ENCODE results near the gene GSE1. TPM values are rescaled to one million over a fixed set of nuclear protein-coding genes. Genes with fewer than 3 reads are reported as not detected.

GSE1 gene
- total RNA-seq, 1 donor from 2014 or later: 12.9 TPM

GRCh38 chr16:85624646-85625045 is 11.5 kb downstream of the GSE1 start:
- H3K36me3 ChIP-seq (ENCODE audit: control insufficient read depth, insufficient read depth, low read length): peaks cover 17% of the 10 kb centered on the region
- no peak for DNase-seq (ENCODE audit: low read depth)
- H3K27me3 ChIP-seq (ENCODE audit: control insufficient read depth, insufficient read depth, low read length): no peaks in the 10 kb centered on the region
- TF ChIP-seq CTCF (IDR thresholded peaks at IDR 0.05; ENCODE audit: insufficient read depth, low read length, severe bottlenecking): no peak
- H3K4me3 ChIP-seq (ENCODE audit: low read depth, low read length): no peak overlapping the region
- no peak for FAIRE-seq

GRCh38 chr16:85625053-85625452 is 11.9 kb downstream of the GSE1 start:
- Histone ChIP-seq H3K4me3 (ENCODE audit: low read depth, low read length) (no peak overlapping the region), H3K36me3 (ENCODE audit: control insufficient read depth, insufficient read depth, low read length) (peaks cover 18% of the 10 kb centered on the region), H3K27me3 (ENCODE audit: control insufficient read depth, insufficient read depth, low read length) (no peaks in the 10 kb centered on the region)
- no peak for TF ChIP-seq CTCF (IDR thresholded peaks at IDR 0.05; ENCODE audit: insufficient read depth, low read length, severe bottlenecking)
- FAIRE-seq (no peak), DNase-seq (ENCODE audit: low read depth) (no peak)

- no peak for TF ChIP-seq CTCF (IDR thresholded peaks at IDR 0.05; ENCODE audit: insufficient read depth, low read length, severe bottlenecking)
- Histone ChIP-seq H3K4me3 (ENCODE audit: low read depth, low read length) (no peak overlapping the region), H3K36me3 (ENCODE audit: control insufficient read depth, insufficient read depth, low read length) (peaks cover 17% of the 10 kb centered on the region), H3K27me3 (ENCODE audit: control insufficient read depth, insufficient read depth, low read length) (no peaks in the 10 kb centered on the region)
- FAIRE-seq (no peak), DNase-seq (ENCODE audit: low read depth) (no peak)
These were observed 12.5 kb downstream of the GSE1 start for GRCh38 chr16:85625485-85626117.

- H3K4me3 ChIP-seq (ENCODE audit: low read depth, low read length): no peak overlapping the region
These were observed 13.3 kb downstream of the GSE1 start for GRCh38 chr16:85626191-85626981.

GRCh38 chr16:85627089-85627488 is 14.0 kb downstream of the GSE1 start:
- no peak overlapping the region for H3K4me3 ChIP-seq (ENCODE audit: low read depth, low read length)
- no peak for TF ChIP-seq CTCF (IDR thresholded peaks at IDR 0.05; ENCODE audit: insufficient read depth, low read length, severe bottlenecking)
- DNase-seq (ENCODE audit: low read depth) (no peak), FAIRE-seq (no peak)
- peaks cover 18% of the 10 kb centered on the region for H3K36me3 ChIP-seq (ENCODE audit: control insufficient read depth, insufficient read depth, low read length)
- no peaks in the 10 kb centered on the region for H3K27me3 ChIP-seq (ENCODE audit: control insufficient read depth, insufficient read depth, low read length)

More at GRCh38 chr16:85626191-85626981, 13.3 kb downstream of the GSE1 start:
- FAIRE-seq (no peak), DNase-seq (ENCODE audit: low read depth) (no peak)
- no peak for TF ChIP-seq CTCF (IDR thresholded peaks at IDR 0.05; ENCODE audit: insufficient read depth, low read length, severe bottlenecking)
- Histone ChIP-seq H3K27me3 (ENCODE audit: control insufficient read depth, insufficient read depth, low read length) (no peaks in the 10 kb centered on the region), H3K36me3 (ENCODE audit: control insufficient read depth, insufficient read depth, low read length) (peaks cover 18% of the 10 kb centered on the region)
